CMK (cell line): ENCODE data around the gene C8G.

Experiments used
- DNase-seq: peaks from one replicate; pipeline ENCODE4 v3.0.0-alpha.2; 2010; ENCODE audit warnings: low read depth

Gene C8G

GRCh38 chr9:136968333-136969127 lies 23.5 kb downstream of the C8G start:
- DNase-seq = no peak

- DNase-seq = no peak
Observed at GRCh38 chr9:136969150-136969549, 24.1 kb downstream of the C8G start.

GRCh38 chr9:136969774-136970173 lies 24.7 kb downstream of the C8G start:
- DNase-seq = no peak

GRCh38 chr9:136970361-136970760 lies 25.3 kb downstream of the C8G start:
- no peak for DNase-seq

GRCh38 chr9:136971746-136972145 lies 26.7 kb downstream of the C8G start:
- DNase-seq = no peak

GRCh38 chr9:136972335-136972734 lies 27.3 kb downstream of the C8G start:
- DNase-seq = no peak

GRCh38 chr9:136972743-136973142 lies 27.7 kb downstream of the C8G start:
- DNase-seq = no peak

- no peak for DNase-seq
Observed at GRCh38 chr9:136973618-136974617, 28.9 kb downstream of the C8G start.

- no peak for DNase-seq
Observed at GRCh38 chr9:136974817-136975535, 29.9 kb downstream of the C8G start.

- peak; percentile 87 for DNase-seq
Observed at GRCh38 chr9:136975644-136976043, 30.6 kb downstream of the C8G start.

- DNase-seq = no peak
Observed at GRCh38 chr9:136977223-136977622, 32.2 kb downstream of the C8G start, which contains the start of gene PTGDS. Gene PTGDS, plus strand, starts transcription at chr9:136977504. Its CDS starts 75 bp downstream, at chr9:136977579.

GRCh38 chr9:136977649-136978072 lies 32.6 kb downstream of the C8G start:
- DNase-seq = no peak

- DNase-seq = peak; percentile 53
Observed at GRCh38 chr9:136978073-136978864, 33.2 kb downstream of the C8G start.

- no peak for DNase-seq
Observed at GRCh38 chr9:136978865-136979544, 34.0 kb downstream of the C8G start.

GRCh38 chr9:136979769-136980587 lies 34.9 kb downstream of the C8G start:
- no peak for DNase-seq

GRCh38 chr9:136980669-136981478 lies 35.8 kb downstream of the C8G start:
- no peak for DNase-seq

- DNase-seq = no peak
Observed at GRCh38 chr9:136981588-136982231, 36.7 kb downstream of the C8G start.
